ENCODE data around the gene SBK1. TPM values are rescaled to one million over a fixed set of nuclear protein-coding genes. Genes with fewer than 3 reads are reported as not detected.

The SBK1 gene
- 0.20 to 0.37 TPM (median 0.34 TPM) in 5 replicates for total RNA-seq (2022; extraction: Qiagen RNA extraction)

DNA sequence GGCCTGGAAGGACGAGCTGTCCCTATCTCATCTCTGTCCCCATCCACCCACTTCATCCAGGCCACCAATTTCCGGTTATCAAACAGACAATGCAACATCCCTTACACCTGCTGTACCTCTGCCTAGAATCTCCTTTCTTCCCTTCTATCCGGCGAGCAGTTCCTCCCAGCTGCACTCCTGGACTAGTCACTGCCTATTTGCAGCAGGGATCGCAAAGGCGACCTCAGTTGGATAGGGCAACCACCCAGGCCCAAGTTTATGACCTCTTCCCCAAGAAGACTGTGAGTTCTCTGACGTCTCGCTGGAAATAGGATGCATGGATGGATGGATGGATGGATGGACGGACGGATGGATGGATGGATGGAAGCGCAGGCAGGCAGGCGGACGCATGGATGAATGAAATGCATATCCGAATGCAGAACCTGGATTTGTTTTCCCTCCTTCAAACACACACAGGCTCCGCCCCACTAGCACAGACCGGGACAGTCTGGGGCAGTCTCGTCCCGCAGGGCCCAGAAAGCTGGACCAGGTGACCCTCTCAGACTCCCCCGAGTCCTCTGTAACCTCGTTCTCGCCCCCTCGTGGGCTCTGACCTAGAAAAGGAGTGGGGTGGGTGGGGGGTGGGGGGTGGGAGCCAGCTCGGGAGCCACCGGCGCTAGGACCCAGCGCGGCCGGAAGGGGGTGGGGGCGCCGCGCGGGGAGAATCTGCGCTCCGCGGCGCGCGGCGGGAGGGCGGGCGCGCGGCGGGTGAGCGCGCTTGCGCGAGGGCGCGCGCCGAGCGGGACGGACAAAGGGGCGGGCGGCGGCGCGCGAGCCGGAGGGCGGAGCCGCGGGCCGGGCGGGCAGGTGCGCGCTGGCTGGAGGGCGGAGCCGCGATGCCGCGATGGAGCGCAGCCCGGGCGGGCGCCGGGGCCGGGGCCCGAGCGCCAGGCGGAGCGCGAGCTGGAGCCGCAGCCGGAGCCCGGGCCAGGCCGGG is at the start of gene SBK1:
TSS of gene SBK1 (plus strand) at position 875 of the 976 bp plus-strand sequence. CDS start 24,867 bp downstream, outside the sequence.

DNA sequence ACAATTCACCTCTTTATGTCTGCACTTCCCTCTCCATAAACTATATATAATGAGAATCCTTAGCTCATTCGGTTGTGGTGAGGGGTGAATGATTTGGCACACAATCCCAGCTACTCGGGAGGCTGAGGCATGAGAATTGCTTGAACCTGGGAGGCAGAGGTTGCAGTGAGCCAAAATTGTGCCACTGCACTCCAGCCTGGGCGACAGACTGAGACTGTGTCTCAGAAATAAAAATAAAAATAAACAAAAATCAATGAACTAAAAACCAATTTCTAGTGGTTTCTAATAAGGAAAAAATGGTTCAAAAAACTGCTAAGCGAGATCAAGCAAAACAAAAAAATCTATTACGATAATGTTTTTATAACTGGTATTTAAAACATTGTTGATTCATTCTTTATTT is 71.1 kb downstream of the SBK1 start, which contains the start of gene NPIPB6:
TSS of gene NPIPB6 (minus strand) at position 101 of the 400 bp plus-strand sequence. CDS start 686 bp downstream, outside the sequence.

Other genes starting within 250 kb of the SBK1 start
- not detected in 5 replicates for gene GSG1L, start 228.8 kb upstream of the SBK1 start, total RNA-seq (2022; extraction: Qiagen RNA extraction)
- 73.5 to 107 TPM (median 99.6 TPM) in 5 replicates for gene XPO6, start 80.6 kb upstream of the SBK1 start, total RNA-seq (2022; extraction: Qiagen RNA extraction)
- gene NPIPB6, start 71.0 kb downstream of the SBK1 start, total RNA-seq (2022; extraction: Qiagen RNA extraction), result 1.7 to 3.0 TPM (median 2.0 TPM) in 5 replicates
- 66.4 to 106 TPM (median 76.0 TPM) in 5 replicates for gene EIF3CL, start 111.3 kb downstream of the SBK1 start, total RNA-seq (2022; extraction: Qiagen RNA extraction)
- gene NPIPB7, start 179.8 kb downstream of the SBK1 start, total RNA-seq (2022; extraction: Qiagen RNA extraction), result 0.08 to 0.41 TPM (median 0.17 TPM) in 4 of 5 replicates, not detected in the other
- gene CLN3, start 199.5 kb downstream of the SBK1 start, total RNA-seq (2022; extraction: Qiagen RNA extraction), result 21.9 to 38.9 TPM (median 35.1 TPM) in 5 replicates
- 0.05 to 0.07 TPM (median 0.06 TPM) in 5 replicates for gene APOBR, start 202.1 kb downstream of the SBK1 start, total RNA-seq (2022; extraction: Qiagen RNA extraction)
- not detected in 5 replicates for gene IL27, start 214.3 kb downstream of the SBK1 start, total RNA-seq (2022; extraction: Qiagen RNA extraction)
- gene NUPR1, start 246.4 kb downstream of the SBK1 start, total RNA-seq (2022; extraction: Qiagen RNA extraction), result 13.2 to 19.8 TPM (median 14.3 TPM) in 5 replicates

Data from A549 treated with CORT108297 at 1 μM for 4 hours (cell line).